Measurements from ENCODE around the gene SFXN3.

The SFXN3 gene

DNA sequence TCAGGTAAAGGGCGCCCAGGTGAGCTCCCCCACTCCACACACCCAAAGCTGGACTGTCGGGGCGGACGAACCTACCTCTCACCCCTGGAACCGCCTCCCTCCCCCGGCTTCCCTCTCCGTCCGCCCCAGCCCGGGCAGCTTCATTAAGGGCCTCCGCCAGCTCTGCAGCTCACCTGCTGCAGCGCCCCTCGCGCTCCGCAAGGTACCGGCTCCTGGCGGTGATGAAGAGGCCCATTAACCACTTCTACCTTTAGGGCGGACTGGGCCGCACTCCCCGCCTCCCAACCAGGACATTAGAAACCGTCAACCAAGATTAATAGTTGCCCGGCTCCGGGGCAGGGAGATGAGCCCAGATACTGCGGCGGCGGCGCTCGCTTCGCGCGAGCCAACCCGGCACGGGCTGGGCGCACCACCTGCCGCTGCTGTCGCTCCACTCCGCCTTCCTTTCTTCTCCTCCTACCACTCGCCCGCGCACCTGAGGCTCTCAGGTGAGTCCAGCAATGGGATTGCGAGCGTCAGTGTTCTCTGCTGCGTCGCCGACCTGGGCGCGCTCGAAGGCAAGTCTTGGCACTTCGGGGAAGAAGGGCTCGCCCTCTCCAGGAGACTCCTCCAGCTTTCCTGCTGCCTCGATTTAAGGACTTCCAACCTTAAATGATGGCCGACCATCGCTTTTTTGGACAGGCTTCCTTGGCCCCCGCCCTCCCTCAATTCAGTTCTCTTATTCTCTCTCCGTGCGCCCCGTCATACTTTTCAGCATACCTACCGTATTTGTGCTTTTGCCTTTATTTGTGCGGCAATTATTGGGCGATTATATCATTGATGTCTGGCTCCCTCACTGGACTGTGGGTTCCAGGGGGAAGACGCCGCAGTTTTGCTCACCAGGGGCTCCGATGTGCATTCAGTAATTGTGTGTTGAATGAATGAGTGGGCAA, 17.2 kb downstream of the SFXN3 start:
- POLR2A ChIA-PET = interaction anchor here (0.5 to 0.6 kb wide), 2 partner anchors 73 to 441 kb away, joined by 3 to 7 read pairs; no protein-coding TSS in a partner anchor
- peak overlapping the region in 1 of 7 experiments; percentile 4 for H3K4me3 ChIP-seq (ENCODE audit: control insufficient read depth in 1 of 7, extremely low read depth in 1 of 7, insufficient read depth in 4 of 7, low read depth in 2 of 7, low read length in 6 of 7)
- H3K36me3 ChIP-seq (ENCODE audit: control insufficient read depth in 4 of 4, insufficient read depth in 4 of 4, low read length in 3 of 4) = peaks cover 0 to 2% (median 0%) of the 10 kb centered on the region in 4 experiments
- H3K4me1 ChIP-seq (ENCODE audit: control extremely low read depth in 1 of 4, control insufficient read depth in 4 of 4, insufficient read depth in 4 of 4, low read length in 3 of 4) = peaks cover 0 to 29% (median 22%) of the 10 kb centered on the region in 4 experiments
- 10% methylated on average over 43 of the region's 62 CpGs for WGBS (ENCODE audit: insufficient coverage)
- no peak overlapping the region for H3K27ac ChIP-seq (ENCODE audit: insufficient read depth in 1 of 2, low read depth in 1 of 2, low read length in 2 of 2, poor library complexity in 1 of 2, severe bottlenecking in 2 of 2)
- H3K9me3 ChIP-seq (ENCODE audit: control extremely low read depth in 1 of 5, control insufficient read depth in 4 of 5, insufficient read depth in 2 of 5, low read depth in 1 of 5, low read length in 4 of 5) = no peaks in the 10 kb centered on the region
- peaks cover 10 to 59% (median 27%) of the 10 kb centered on the region in 5 experiments for H3K27me3 ChIP-seq (replicated peaks in 2 of 5; ENCODE audit: control insufficient read depth in 4 of 5, insufficient read depth in 5 of 5, low read length in 4 of 5)
- DNase-seq = no peak
- CTCF ChIA-PET = interaction anchor here (1.8 to 67.5 kb wide), 4 partner anchors 5 to 93 kb away, joined by 5 to 1574 read pairs (median 790); partner anchors contain the start of genes KAZALD1, PDZD7 and SFXN3

DNA sequence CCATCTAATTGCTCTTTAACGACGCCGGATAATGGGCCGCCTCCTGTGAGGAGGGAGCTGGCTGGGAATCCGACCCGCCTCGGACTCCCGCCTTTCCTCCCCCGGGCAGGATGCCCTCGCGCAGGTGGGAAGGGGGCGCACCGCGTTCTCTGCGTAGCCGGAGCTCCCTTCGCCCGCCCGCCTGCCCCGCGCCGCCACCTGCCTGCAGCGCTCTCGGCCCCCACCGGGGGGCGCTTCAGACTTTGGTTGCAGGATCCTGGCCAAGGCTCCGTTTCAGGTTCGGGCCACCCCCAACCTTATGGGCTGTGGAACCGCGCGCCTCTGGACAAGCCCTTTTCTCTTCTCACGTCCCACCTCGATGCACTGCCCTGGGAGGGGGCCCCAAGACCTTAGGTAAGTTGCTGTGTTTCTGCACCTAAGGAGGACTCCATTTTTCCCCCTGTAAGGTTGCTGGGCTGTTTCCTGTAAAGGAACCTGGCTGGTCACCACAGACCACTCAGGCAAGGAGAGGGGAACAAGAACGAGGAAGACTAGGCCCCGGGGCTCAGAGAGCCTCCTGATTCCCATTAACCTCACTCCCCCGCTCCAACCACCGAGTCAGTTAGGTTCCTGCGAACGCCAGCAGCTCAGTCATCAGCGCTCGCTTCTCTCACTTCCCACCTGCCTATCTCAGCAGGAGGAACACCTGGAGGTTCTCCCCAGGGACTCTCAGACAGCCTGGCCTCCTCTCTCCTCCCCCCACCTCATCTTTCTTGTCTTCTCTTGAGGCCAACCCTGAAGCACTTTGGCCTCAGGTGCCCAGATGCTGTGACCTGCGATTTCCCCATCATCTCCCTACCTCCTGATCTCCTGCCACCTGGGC, 19.4 kb downstream of the SFXN3 start:
- peaks cover 5 to 38% (median 29%) of the 10 kb centered on the region in 4 experiments for H3K4me1 ChIP-seq (ENCODE audit: control extremely low read depth in 1 of 4, control insufficient read depth in 4 of 4, insufficient read depth in 4 of 4, low read length in 3 of 4)
- peak overlapping the region in 5 of 7 experiments; percentile 3 to 53 (median 17) for H3K4me3 ChIP-seq (ENCODE audit: control insufficient read depth in 1 of 7, extremely low read depth in 1 of 7, insufficient read depth in 4 of 7, low read depth in 2 of 7, low read length in 6 of 7)
- H3K27me3 ChIP-seq (replicated peaks in 2 of 5; ENCODE audit: control insufficient read depth in 4 of 5, insufficient read depth in 5 of 5, low read length in 4 of 5) = peaks cover 8 to 56% (median 24%) of the 10 kb centered on the region in 5 experiments
- peak; percentile 56 to 73 (median 70) for DNase-seq
- peaks cover 0 to 2% (median 0%) of the 10 kb centered on the region in 4 experiments for H3K36me3 ChIP-seq (ENCODE audit: control insufficient read depth in 4 of 4, insufficient read depth in 4 of 4, low read length in 3 of 4)
- ChIA-PET POLR2A (interaction anchor here (0.8 to 1.0 kb wide), 3 partner anchors 13 to 32 kb away, joined by 3 read pairs; no protein-coding TSS in a partner anchor), CTCF (interaction anchor here (0.8 to 67.5 kb wide), 10 partner anchors 7 to 92 kb away, joined by 3 to 1574 read pairs (median 6); partner anchors contain the start of genes KAZALD1, PDZD7 and SFXN3)
- WGBS (ENCODE audit: insufficient coverage) = 16% methylated on average over 32 of the region's 42 CpGs
- no peak overlapping the region for H3K27ac ChIP-seq (ENCODE audit: insufficient read depth in 1 of 2, low read depth in 1 of 2, low read length in 2 of 2, poor library complexity in 1 of 2, severe bottlenecking in 2 of 2)
- no peaks in the 10 kb centered on the region for H3K9me3 ChIP-seq (ENCODE audit: control extremely low read depth in 1 of 5, control insufficient read depth in 4 of 5, insufficient read depth in 2 of 5, low read depth in 1 of 5, low read length in 4 of 5)

DNA sequence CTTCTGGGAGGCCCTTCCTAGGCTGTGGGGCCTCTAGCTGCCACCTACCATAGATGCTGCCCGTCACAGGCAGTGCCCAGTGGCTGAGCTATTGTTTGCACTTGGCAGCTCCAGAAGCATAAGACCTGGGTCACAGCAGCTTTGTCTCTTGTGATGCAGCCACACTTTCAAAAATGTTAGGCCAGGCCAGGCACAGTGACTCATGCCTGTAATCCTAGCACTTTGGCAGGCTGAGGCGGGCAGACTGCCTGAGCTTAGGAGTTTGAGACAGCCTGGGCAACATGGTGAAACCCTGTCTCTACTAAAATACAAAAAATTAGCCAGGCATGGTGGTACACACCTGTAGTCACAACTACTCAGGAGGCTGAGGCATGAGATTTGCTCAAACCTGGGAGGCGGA, 21.3 kb downstream of the SFXN3 start:
- POLR2A ChIA-PET = interaction anchor here (0.6 kb wide), 1 partner anchor 9 kb away, joined by 3 read pairs; no protein-coding TSS in a partner anchor
- peaks cover 5 to 42% (median 29%) of the 10 kb centered on the region in 4 experiments for H3K4me1 ChIP-seq (ENCODE audit: control extremely low read depth in 1 of 4, control insufficient read depth in 4 of 4, insufficient read depth in 4 of 4, low read length in 3 of 4)

DNA sequence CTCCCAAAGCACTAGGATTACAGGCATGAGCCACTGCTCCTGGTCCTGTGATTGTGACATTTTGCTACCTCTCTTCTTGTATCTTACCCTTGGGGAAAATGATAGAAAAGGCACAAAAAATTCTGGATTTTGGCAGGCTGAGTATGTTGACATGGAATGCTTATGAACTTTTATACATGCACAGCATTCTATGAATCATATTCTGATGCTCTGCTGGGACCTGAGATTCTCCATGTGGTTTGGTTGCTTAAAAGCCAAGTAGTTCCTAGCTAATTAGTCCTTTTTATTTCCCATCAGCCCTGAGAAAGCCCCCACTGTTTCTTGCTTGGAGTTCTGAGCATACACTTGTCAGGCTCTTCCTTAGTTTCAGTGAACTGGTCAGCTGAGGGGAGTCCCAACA, 22.5 kb downstream of the SFXN3 start:
- ChIA-PET CTCF (interaction anchor here (6.9 to 67.5 kb wide), 4 partner anchors 10 to 87 kb away, joined by 56 to 1574 read pairs (median 818); partner anchors contain the start of genes KAZALD1, PDZD7 and SFXN3), POLR2A (no interaction called here)
- Histone ChIP-seq H3K36me3 (ENCODE audit: control insufficient read depth in 4 of 4, insufficient read depth in 4 of 4, low read length in 3 of 4) (peaks cover 0 to 2% (median 0%) of the 10 kb centered on the region in 4 experiments), H3K27ac (ENCODE audit: insufficient read depth in 1 of 2, low read depth in 1 of 2, low read length in 2 of 2, poor library complexity in 1 of 2, severe bottlenecking in 2 of 2) (no peak overlapping the region), H3K9me3 (ENCODE audit: control extremely low read depth in 1 of 5, control insufficient read depth in 4 of 5, insufficient read depth in 2 of 5, low read depth in 1 of 5, low read length in 4 of 5) (no peaks in the 10 kb centered on the region), H3K4me1 (ENCODE audit: control extremely low read depth in 1 of 4, control insufficient read depth in 4 of 4, insufficient read depth in 4 of 4, low read length in 3 of 4) (peaks cover 5 to 37% (median 24%) of the 10 kb centered on the region in 4 experiments), H3K4me3 (ENCODE audit: control insufficient read depth in 1 of 7, extremely low read depth in 1 of 7, insufficient read depth in 4 of 7, low read depth in 2 of 7, low read length in 6 of 7) (no peak overlapping the region), H3K27me3 (replicated peaks in 2 of 5; ENCODE audit: control insufficient read depth in 4 of 5, insufficient read depth in 5 of 5, low read length in 4 of 5) (peaks cover 8 to 32% (median 14%) of the 10 kb centered on the region in 5 experiments)
- DNase-seq = no peak

More for the DNA sequence above, 21.3 kb downstream of the SFXN3 start:
- 96% methylated on average over 2 of the region's 3 CpGs for WGBS (ENCODE audit: insufficient coverage)
- Histone ChIP-seq H3K27ac (ENCODE audit: insufficient read depth in 1 of 2, low read depth in 1 of 2, low read length in 2 of 2, poor library complexity in 1 of 2, severe bottlenecking in 2 of 2) (no peak overlapping the region), H3K9me3 (ENCODE audit: control extremely low read depth in 1 of 5, control insufficient read depth in 4 of 5, insufficient read depth in 2 of 5, low read depth in 1 of 5, low read length in 4 of 5) (no peaks in the 10 kb centered on the region), H3K36me3 (ENCODE audit: control insufficient read depth in 4 of 4, insufficient read depth in 4 of 4, low read length in 3 of 4) (peaks cover 0 to 2% (median 0%) of the 10 kb centered on the region in 4 experiments), H3K4me3 (ENCODE audit: control insufficient read depth in 1 of 7, extremely low read depth in 1 of 7, insufficient read depth in 4 of 7, low read depth in 2 of 7, low read length in 6 of 7) (no peak overlapping the region), H3K27me3 (replicated peaks in 2 of 5; ENCODE audit: control insufficient read depth in 4 of 5, insufficient read depth in 5 of 5, low read length in 4 of 5) (peaks cover 8 to 44% (median 21%) of the 10 kb centered on the region in 5 experiments)
- no peak for DNase-seq
- CTCF ChIA-PET = interaction anchor here (0.9 to 67.5 kb wide), 8 partner anchors 9 to 90 kb away, joined by 3 to 1574 read pairs (median 11); partner anchors contain the start of genes KAZALD1, PDZD7 and SFXN3

DNA sequence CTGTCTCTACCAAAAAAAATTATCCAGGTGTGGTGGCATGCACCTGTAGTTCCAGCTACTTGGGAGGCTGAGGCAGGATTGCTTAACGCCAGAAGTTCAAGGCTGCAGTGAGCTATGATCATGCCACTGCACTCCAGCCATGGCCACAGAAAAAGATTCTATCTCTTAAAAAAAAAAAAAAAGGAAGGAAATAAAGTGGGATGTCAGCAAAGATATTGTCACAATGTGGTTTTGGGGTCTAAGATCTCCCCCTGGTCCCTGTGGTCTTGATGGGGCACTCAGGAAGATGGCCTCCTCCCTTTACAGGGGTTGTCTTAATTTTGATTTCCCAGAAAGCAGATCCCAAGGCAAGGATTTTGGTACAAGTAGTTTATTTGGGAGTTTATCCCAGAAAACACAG, 23.3 kb downstream of the SFXN3 start:
- CTCF ChIA-PET = interaction anchor here (6.9 to 67.5 kb wide), 4 partner anchors 11 to 86 kb away, joined by 56 to 1574 read pairs (median 818); partner anchors contain the start of genes KAZALD1, PDZD7 and SFXN3
- WGBS (ENCODE audit: insufficient coverage) = no CpG with 5 or more reads among the region's 1 CpG

DNA sequence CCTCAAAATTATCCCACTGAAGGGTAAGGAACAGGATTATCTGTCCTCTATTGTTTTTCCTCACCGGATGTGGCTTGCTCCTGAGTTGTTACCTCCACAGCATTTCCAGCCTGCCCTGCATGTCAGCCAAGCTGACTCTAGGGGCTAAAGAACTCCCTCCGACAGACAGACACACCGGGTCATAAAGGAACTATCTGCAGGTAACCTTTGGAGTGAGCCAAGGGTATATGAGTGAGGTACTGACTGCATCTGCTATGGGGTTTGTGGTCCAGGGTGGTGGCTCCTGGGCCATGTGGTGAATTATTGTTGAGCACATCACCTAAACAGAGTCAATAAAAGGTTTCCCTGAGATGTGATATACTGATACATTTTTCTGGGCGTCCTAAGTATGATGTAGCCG, 23.8 kb downstream of the SFXN3 start:
- DNase-seq = peak in 2 of 3 donors; percentile 30 to 40
- Histone ChIP-seq H3K4me3 (ENCODE audit: control insufficient read depth in 1 of 7, extremely low read depth in 1 of 7, insufficient read depth in 4 of 7, low read depth in 2 of 7, low read length in 6 of 7) (no peak overlapping the region), H3K9me3 (ENCODE audit: control extremely low read depth in 1 of 5, control insufficient read depth in 4 of 5, insufficient read depth in 2 of 5, low read depth in 1 of 5, low read length in 4 of 5) (no peaks in the 10 kb centered on the region), H3K36me3 (ENCODE audit: control insufficient read depth in 4 of 4, insufficient read depth in 4 of 4, low read length in 3 of 4) (peaks cover 0 to 2% (median 0%) of the 10 kb centered on the region in 4 experiments), H3K27ac (ENCODE audit: insufficient read depth in 1 of 2, low read depth in 1 of 2, low read length in 2 of 2, poor library complexity in 1 of 2, severe bottlenecking in 2 of 2) (no peak overlapping the region), H3K27me3 (replicated peaks in 2 of 5; ENCODE audit: control insufficient read depth in 4 of 5, insufficient read depth in 5 of 5, low read length in 4 of 5) (peaks cover 0 to 18% (median 6%) of the 10 kb centered on the region in 5 experiments), H3K4me1 (ENCODE audit: control extremely low read depth in 1 of 4, control insufficient read depth in 4 of 4, insufficient read depth in 4 of 4, low read length in 3 of 4) (peaks cover 8 to 36% (median 27%) of the 10 kb centered on the region in 4 experiments)
- ChIA-PET POLR2A (interaction anchor here (0.8 kb wide), 1 partner anchor 8 kb away, joined by 4 read pairs; no protein-coding TSS in a partner anchor), CTCF (interaction anchor here (6.9 to 67.5 kb wide), 4 partner anchors 12 to 86 kb away, joined by 56 to 1574 read pairs (median 818); partner anchors contain the start of genes KAZALD1, PDZD7 and SFXN3)
- WGBS (ENCODE audit: insufficient coverage) = 81% methylated on average over 2 of the region's 5 CpGs

More for the DNA sequence above, 23.3 kb downstream of the SFXN3 start:
- POLR2A ChIA-PET = interaction anchor here (0.8 kb wide), 1 partner anchor 9 kb away, joined by 4 read pairs; no protein-coding TSS in a partner anchor
- Histone ChIP-seq H3K4me3 (ENCODE audit: control insufficient read depth in 1 of 7, extremely low read depth in 1 of 7, insufficient read depth in 4 of 7, low read depth in 2 of 7, low read length in 6 of 7) (peak overlapping the region in 1 of 7 experiments; percentile 25), H3K27me3 (replicated peaks in 2 of 5; ENCODE audit: control insufficient read depth in 4 of 5, insufficient read depth in 5 of 5, low read length in 4 of 5) (peaks cover under 1 to 23% (median 6%) of the 10 kb centered on the region in 5 experiments), H3K36me3 (ENCODE audit: control insufficient read depth in 4 of 4, insufficient read depth in 4 of 4, low read length in 3 of 4) (peaks cover 0 to 2% (median 0%) of the 10 kb centered on the region in 4 experiments), H3K27ac (ENCODE audit: insufficient read depth in 1 of 2, low read depth in 1 of 2, low read length in 2 of 2, poor library complexity in 1 of 2, severe bottlenecking in 2 of 2) (no peak overlapping the region), H3K4me1 (ENCODE audit: control extremely low read depth in 1 of 4, control insufficient read depth in 4 of 4, insufficient read depth in 4 of 4, low read length in 3 of 4) (peaks cover 5 to 32% (median 23%) of the 10 kb centered on the region in 4 experiments), H3K9me3 (ENCODE audit: control extremely low read depth in 1 of 5, control insufficient read depth in 4 of 5, insufficient read depth in 2 of 5, low read depth in 1 of 5, low read length in 4 of 5) (no peaks in the 10 kb centered on the region)
- DNase-seq = peak; percentile 79 to 91 (median 90)

All from common myeloid progenitor, CD34-positive (primary cell).